NCI-H2081 treated with DMSO at 0.1 percent for 48 hours (cell line): ENCODE measurements around the gene FRK.
A peak's percentile ranks its signal among the peaks of the same experiment; 100 is the strongest.
"Not testable (repeated sequence)": the region's sequence is repeated elsewhere in the genome, so short reads cannot be mapped to it uniquely, and the experiment has no call there.

Experiments
- DNase-seq: peaks from one replicate; lab custom pipeline; 2025; lab: John Stamatoyannopoulos, UW

FRK gene

GRCh38 chr6:116074732-116075390 is 14.2 kb upstream of the FRK start:
- no peak for DNase-seq

- no peak for DNase-seq
Measured at GRCh38 chr6:116073765-116074440, 13.2 kb upstream of the FRK start.

- DNase-seq, result no peak
Measured at GRCh38 chr6:116072368-116072767, 11.7 kb upstream of the FRK start.

GRCh38 chr6:116070616-116071389 is 10.1 kb upstream of the FRK start:
- DNase-seq, result no peak

- no peak for DNase-seq
Measured at GRCh38 chr6:116070101-116070500, 9.4 kb upstream of the FRK start.

- no peak for DNase-seq
Measured at GRCh38 chr6:116066789-116067188, 6.1 kb upstream of the FRK start.

GRCh38 chr6:116064666-116065065 is 4.0 kb upstream of the FRK start:
- DNase-seq, result no peak

GRCh38 chr6:116062496-116062895 is 1.8 kb upstream of the FRK start:
- no peak for DNase-seq

- no peak for DNase-seq
Measured at GRCh38 chr6:116059713-116060571, 749 bp downstream of the FRK start.

- DNase-seq, result peak; percentile 16
Measured at GRCh38 chr6:116057766-116058165, 2.9 kb downstream of the FRK start.

GRCh38 chr6:116055513-116055912 is 5.2 kb downstream of the FRK start:
- DNase-seq, result no peak

GRCh38 chr6:116051244-116051643 is 9.4 kb downstream of the FRK start:
- no peak for DNase-seq

- DNase-seq, result no peak
Measured at GRCh38 chr6:116050737-116051136, 10.0 kb downstream of the FRK start.

- no peak for DNase-seq
Measured at GRCh38 chr6:116049321-116049720, 11.4 kb downstream of the FRK start.

GRCh38 chr6:116047173-116047933 is 13.3 kb downstream of the FRK start:
- DNase-seq, result no peak

- no peak for DNase-seq
Measured at GRCh38 chr6:116046737-116047136, 14.0 kb downstream of the FRK start.

- not testable (repeated sequence) for DNase-seq
Measured at GRCh38 chr6:116046272-116046671, 14.4 kb downstream of the FRK start.

- no peak for DNase-seq
Measured at GRCh38 chr6:116041934-116042333, 18.8 kb downstream of the FRK start.

GRCh38 chr6:116040993-116041392 is 19.7 kb downstream of the FRK start:
- no peak for DNase-seq

- no peak for DNase-seq
Measured at GRCh38 chr6:116036885-116037284, 23.8 kb downstream of the FRK start.

- DNase-seq, result no peak
Measured at GRCh38 chr6:116036075-116036773, 24.5 kb downstream of the FRK start.
